GM23338 (cell line): ENCODE data around the gene ETFB. TPM values are rescaled to one million over a fixed set of nuclear protein-coding genes. Genes with fewer than 3 reads are reported as not detected.

Experiments
- ATAC-seq: fragments of 200-7000 bp; cut with Tn5 transposase; 3 replicates; pipeline ENCODE4 v1.9.1; 2020
- DNase-seq: peaks from one replicate; pipeline ENCODE4 v3.0.0-alpha.2; 2015; ENCODE audit warnings: low spot score
- H2AFZ ChIP-seq: fragments of 200-600 bp; sonication (generic); 2 replicates; pipeline ENCODE4 v1.8.0; 2016; ENCODE audit warnings: antibody characterized with exemption, mild to moderate bottlenecking, moderate library complexity
- H3F3A ChIP-seq: fragments of 200-600 bp; sonication (generic); replicated peaks from 2 replicates; pipeline ENCODE4 v1.8.0; 2017; ENCODE audit warnings: antibody characterized with exemption, mixed run types, low read depth
- H3K27ac ChIP-seq: fragments of 200-600 bp; sonication (generic); 2 replicates; pipeline ENCODE4 v1.6.1; 2016; ENCODE audit warnings: low read depth
- H3K27me3 ChIP-seq: fragments of 200-600 bp; sonication (generic); 2 replicates; pipeline ENCODE4 v1.8.0; 2016; ENCODE audit warnings: mild to moderate bottlenecking, mixed run types, moderate library complexity; ENCODE audit not compliant: insufficient read depth
- H3K36me3 ChIP-seq: fragments of 200-600 bp; sonication (generic); 2 replicates; pipeline ENCODE4 v1.8.0; 2016; ENCODE audit warnings: mild to moderate bottlenecking; ENCODE audit not compliant: insufficient read depth
- H3K4me1 ChIP-seq: fragments of 200-600 bp; sonication (generic); 2 replicates; pipeline ENCODE4 v1.8.0; 2016; ENCODE audit warnings: mild to moderate bottlenecking, moderate library complexity; ENCODE audit not compliant: insufficient read depth
- H3K4me2 ChIP-seq: fragments of 200-600 bp; sonication (generic); 2 replicates; pipeline ENCODE4 v1.7.1; 2017; ENCODE audit warnings: mixed run types
- H3K4me3 ChIP-seq: fragments of 200-600 bp; sonication (generic); 2 replicates; pipeline ENCODE4 v1.6.1; 2016; ENCODE audit warnings: mixed run types
- H3K79me2 ChIP-seq: fragments of 200-600 bp; sonication (generic); replicated peaks from 2 replicates; pipeline ENCODE4 v1.8.0; 2017; ENCODE audit warnings: mild to moderate bottlenecking; ENCODE audit not compliant: insufficient read depth
- H3K9me2 ChIP-seq: fragments of 200-600 bp; sonication (generic); 2 replicates; pipeline ENCODE4 v1.8.0; 2017; ENCODE audit not compliant: insufficient read depth
- H4K20me1 ChIP-seq: fragments of 200-600 bp; sonication (generic); replicated peaks from 2 replicates; pipeline ENCODE4 v1.8.0; 2017; ENCODE audit warnings: mild to moderate bottlenecking; ENCODE audit not compliant: insufficient read depth
- H3K27ac Mint-ChIP-seq: 2 replicates; pipeline ENCODE4 v1.8.0; 2020; ENCODE audit warnings: inconsistent platforms, mild to moderate bottlenecking, moderate library complexity, mixed read lengths
- H3K27me3 Mint-ChIP-seq: 3 replicates; pipeline ENCODE4 v1.8.0; 2022; ENCODE audit warnings: low read depth, mild to moderate bottlenecking, moderate library complexity, mixed read lengths, inconsistent platforms; ENCODE audit not compliant: insufficient read depth, poor library complexity
- H3K36me3 Mint-ChIP-seq: 3 replicates; pipeline ENCODE4 v1.8.0; 2021; ENCODE audit warnings: low read depth, mild to moderate bottlenecking, inconsistent platforms, moderate library complexity, mixed read lengths
- H3K4me1 Mint-ChIP-seq: 3 replicates; pipeline ENCODE4 v1.8.0; 2020; ENCODE audit warnings: mild to moderate bottlenecking, inconsistent platforms, mixed read lengths
- H3K4me3 Mint-ChIP-seq: 3 replicates; pipeline ENCODE4 v1.8.0; 2021; ENCODE audit warnings: moderate library complexity, mild to moderate bottlenecking, inconsistent platforms, mixed read lengths
- H3K9me3 Mint-ChIP-seq: 3 replicates; pipeline ENCODE4 v1.8.0; 2020; ENCODE audit warnings: moderate library complexity, mild to moderate bottlenecking, inconsistent platforms, mixed read lengths
- CTCF ChIP-seq, 2 experiments: fragments of 200-600 bp in 1 of 2; sonication (generic) in 1 of 2; conservative IDR thresholded peaks; 2 replicates each; pipeline versions ENCODE4 v1.5.1 to v1.6.1; 2016 to 2017; ENCODE audit warnings: antibody characterized with exemption in 2 of 2, low read depth in 2 of 2, mild to moderate bottlenecking in 2 of 2, moderate library complexity in 1 of 2
- ETS1 ChIP-seq: IDR thresholded peaks from 2 replicates; pipeline ENCODE4 v1.6.1; 2016; ENCODE audit warnings: antibody characterized with exemption
- JUNB ChIP-seq: IDR thresholded peaks from one replicate; pipeline ENCODE4 v1.6.1; 2016; ENCODE audit warnings: antibody characterized with exemption; ENCODE audit not compliant: unreplicated experiment
- POLR2AphosphoS5 ChIP-seq: IDR thresholded peaks from 2 replicates; pipeline ENCODE4 v1.6.1; 2016; ENCODE audit warnings: antibody characterized with exemption, low read depth
- STAT1 ChIP-seq: IDR thresholded peaks from one replicate; pipeline ENCODE4 v1.6.1; 2016; ENCODE audit warnings: antibody characterized with exemption; ENCODE audit not compliant: unreplicated experiment
- ZNF462 ChIP-seq: fragments of 250-450 bp; sonication (Bioruptor Pico); IDR thresholded peaks from 2 replicates; pipeline ENCODE4 v1.5.0; 2020; ENCODE audit warnings: mild to moderate bottlenecking, moderate library complexity
- polyA plus RNA-seq: library from polyadenylated mRNA; unstranded; fragments of >200 nt; fragmentation: Nextera tagmentation; extraction: Ambion mirVana; gene quantifications from 2 replicates; pipeline ENCODE4 v1.2.1, GENCODE V29; 2016
- total RNA-seq: library from RNA; depleted of rRNA; stranded (reverse); fragments of >200 nt; shearing (Covaris generic); gene quantifications from 2 replicates; pipeline ENCODE4 v1.2.3, GENCODE V29; 2014

Gene ETFB
- total and polyA plus RNA-seq, 2 experiments from 2014 or later = 37.3 to 63.4 TPM

- TF ChIP-seq ZNF462 (CRISPR knock-in tag) = no peak
- no peak for TF ChIP-seq POLR2AphosphoS5
- no peak for TF ChIP-seq JUNB
Measured at GRCh38 chr19:51380379-51380778, 14.2 kb upstream of the ETFB start (continued).

GRCh38 chr19:51377422-51377821 is 11.2 kb upstream of the ETFB start:
- H3K4me3 Mint-ChIP-seq = no peak overlapping the region
- Histone ChIP-seq H3K27me3 (no peaks in the 10 kb centered on the region), H3K79me2 (no peaks in the 10 kb centered on the region), H3K4me3 (no peak overlapping the region), H2AFZ (no peak overlapping the region), H3K27ac (no peak overlapping the region), H3K9me2 (0 out of 2 replicates have a peak, but pooled peaks cover 2% of the 10 kb centered on the region), H3K36me3 (peaks cover 5% of the 10 kb centered on the region; the same call in 1 of the 2 replicates), H3F3A (no peaks in the 10 kb centered on the region), H3K4me1 (no peaks in the 10 kb centered on the region), H3K4me2 (no peak overlapping the region), H4K20me1 (no peaks in the 10 kb centered on the region)
- no peaks in the 10 kb centered on the region for H3K4me1 Mint-ChIP-seq
- peaks cover 8% of the 10 kb centered on the region for H3K27me3 Mint-ChIP-seq
- H3K36me3 Mint-ChIP-seq = peaks cover 9% of the 10 kb centered on the region; the same call in 2 of the 3 replicates
- H3K27ac Mint-ChIP-seq = no peak overlapping the region
- peaks cover 24% of the 10 kb centered on the region for H3K9me3 Mint-ChIP-seq
- ATAC-seq (no peak), DNase-seq (no peak)
- TF ChIP-seq STAT1 (no peak), CTCF (conservative IDR thresholded peaks at IDR 0.05; ENCODE audit: low read depth in 2 of 2) (no peak), ETS1 (no peak), POLR2AphosphoS5 (no peak), ZNF462 (CRISPR knock-in tag) (no peak)
